Mucosa of stomach (tissue), 1 donor: ENCODE results near the gene SPA17.

ENCODE experiments used
- H3K27me3 ChIP-seq: one replicate; pipeline ENCODE4 v1.7.0; 2013; ENCODE audit warnings: mild to moderate bottlenecking, low read length; ENCODE audit not compliant: control insufficient read depth, insufficient read depth
- H3K36me3 ChIP-seq: one replicate; pipeline ENCODE4 v1.7.0; 2013; ENCODE audit warnings: low read length; ENCODE audit not compliant: control insufficient read depth, insufficient read depth
- H3K4me1 ChIP-seq: one replicate; pipeline ENCODE4 v1.7.0; 2013; ENCODE audit warnings: mild to moderate bottlenecking, low read length; ENCODE audit not compliant: control insufficient read depth, insufficient read depth
- H3K4me3 ChIP-seq: one replicate; pipeline ENCODE4 v1.7.0; 2013; ENCODE audit warnings: low read length
- H3K9ac ChIP-seq: one replicate; pipeline ENCODE4 v1.7.0; 2013; ENCODE audit warnings: mild to moderate bottlenecking, low read length, moderate library complexity
- H3K9me3 ChIP-seq: one replicate; pipeline ENCODE4 v1.7.0; 2013; ENCODE audit warnings: mild to moderate bottlenecking, low read length, moderate library complexity; ENCODE audit not compliant: control insufficient read depth
- donor health status: Pancreatic carcinoma.

Gene SPA17

DNA sequence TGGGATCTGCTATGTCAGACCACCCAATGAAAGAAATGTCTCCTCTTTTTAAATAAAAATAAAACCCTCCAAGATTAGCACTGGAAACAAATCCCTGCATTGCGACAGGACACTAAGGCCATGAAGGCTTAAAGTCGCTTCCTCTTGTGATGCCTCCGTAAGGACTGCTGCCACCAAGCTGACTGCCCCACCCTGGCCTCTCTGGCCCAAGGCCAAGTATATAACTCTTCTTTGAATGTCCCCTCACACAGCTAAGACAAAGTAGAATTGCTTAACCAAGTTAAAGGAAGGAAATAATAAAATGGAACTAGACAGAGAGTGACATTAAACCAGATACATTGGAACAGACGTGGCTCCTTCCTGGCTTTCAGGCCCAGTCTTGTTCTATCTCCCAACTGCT is 58.5 kb downstream of the SPA17 start:
- Histone ChIP-seq H3K9ac (no peak overlapping the region), H3K4me1 (no peaks in the 10 kb centered on the region), H3K27me3 (peaks cover under 1% of the 10 kb centered on the region), H3K4me3 (no peak overlapping the region), H3K9me3 (no peaks in the 10 kb centered on the region), H3K36me3 (no peaks in the 10 kb centered on the region)

DNA sequence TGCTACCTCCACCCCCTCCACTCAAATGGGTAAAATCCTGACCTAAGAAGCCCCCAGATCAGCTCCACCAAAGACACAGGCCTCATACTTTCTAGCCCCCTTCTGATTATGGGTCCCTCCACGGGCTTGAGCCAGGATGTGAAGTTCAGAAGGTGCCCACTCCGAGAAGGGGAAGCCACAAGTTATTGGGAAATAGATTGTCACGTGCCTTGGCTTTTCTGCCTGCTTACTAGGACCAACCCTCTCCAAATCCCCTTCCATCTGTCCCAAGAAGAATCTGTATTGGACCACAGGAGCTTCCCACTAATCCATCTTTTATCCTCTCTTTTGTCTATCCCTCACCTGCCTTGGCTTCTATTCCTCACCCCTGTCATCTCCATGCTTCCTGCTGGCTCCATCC is 63.0 kb downstream of the SPA17 start:
- no peaks in the 10 kb centered on the region for H3K36me3 ChIP-seq
- no peaks in the 10 kb centered on the region for H3K9me3 ChIP-seq
- peaks cover 20% of the 10 kb centered on the region for H3K27me3 ChIP-seq
- H3K4me1 ChIP-seq = peaks cover 13% of the 10 kb centered on the region
- H3K4me3 ChIP-seq = no peak overlapping the region
- no peak overlapping the region for H3K9ac ChIP-seq

DNA sequence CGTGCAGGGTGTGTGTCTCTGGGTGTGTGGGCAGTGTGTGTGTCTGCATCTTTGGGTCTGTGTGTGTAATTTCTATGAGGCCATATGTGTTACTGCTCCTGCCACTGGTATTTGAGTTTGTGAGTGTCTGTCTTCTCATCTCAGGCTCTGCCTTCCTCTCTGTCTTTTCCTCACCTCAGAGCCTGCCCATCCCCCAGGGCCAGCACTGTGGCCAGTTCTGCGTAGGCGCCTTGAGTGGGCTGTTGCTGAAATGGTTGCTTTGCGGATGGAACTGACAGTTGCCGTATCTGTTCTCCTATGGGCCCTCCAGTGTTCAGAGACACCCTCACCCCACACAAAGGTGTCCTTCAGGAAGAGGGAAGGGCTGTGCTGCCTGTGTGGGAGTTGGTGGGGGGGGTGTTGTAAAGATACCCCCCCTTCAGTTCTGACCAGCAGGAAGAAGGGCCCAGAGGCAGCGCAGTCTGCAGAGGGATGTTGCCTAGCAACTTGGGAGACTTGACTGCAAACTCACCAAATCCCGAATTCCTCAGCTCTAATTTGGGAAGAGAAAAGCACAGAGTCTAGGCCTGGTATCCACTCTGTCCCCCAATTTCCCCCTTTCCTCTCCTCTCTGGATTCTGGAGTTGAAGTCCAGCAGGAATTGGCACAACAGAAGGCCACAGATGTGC is 64.1 kb downstream of the SPA17 start:
- no peak overlapping the region for H3K9ac ChIP-seq
- H3K9me3 ChIP-seq = no peaks in the 10 kb centered on the region
- H3K4me3 ChIP-seq = no peak overlapping the region
- H3K4me1 ChIP-seq = peaks cover 13% of the 10 kb centered on the region
- peaks cover 20% of the 10 kb centered on the region for H3K27me3 ChIP-seq
- H3K36me3 ChIP-seq = no peaks in the 10 kb centered on the region

DNA sequence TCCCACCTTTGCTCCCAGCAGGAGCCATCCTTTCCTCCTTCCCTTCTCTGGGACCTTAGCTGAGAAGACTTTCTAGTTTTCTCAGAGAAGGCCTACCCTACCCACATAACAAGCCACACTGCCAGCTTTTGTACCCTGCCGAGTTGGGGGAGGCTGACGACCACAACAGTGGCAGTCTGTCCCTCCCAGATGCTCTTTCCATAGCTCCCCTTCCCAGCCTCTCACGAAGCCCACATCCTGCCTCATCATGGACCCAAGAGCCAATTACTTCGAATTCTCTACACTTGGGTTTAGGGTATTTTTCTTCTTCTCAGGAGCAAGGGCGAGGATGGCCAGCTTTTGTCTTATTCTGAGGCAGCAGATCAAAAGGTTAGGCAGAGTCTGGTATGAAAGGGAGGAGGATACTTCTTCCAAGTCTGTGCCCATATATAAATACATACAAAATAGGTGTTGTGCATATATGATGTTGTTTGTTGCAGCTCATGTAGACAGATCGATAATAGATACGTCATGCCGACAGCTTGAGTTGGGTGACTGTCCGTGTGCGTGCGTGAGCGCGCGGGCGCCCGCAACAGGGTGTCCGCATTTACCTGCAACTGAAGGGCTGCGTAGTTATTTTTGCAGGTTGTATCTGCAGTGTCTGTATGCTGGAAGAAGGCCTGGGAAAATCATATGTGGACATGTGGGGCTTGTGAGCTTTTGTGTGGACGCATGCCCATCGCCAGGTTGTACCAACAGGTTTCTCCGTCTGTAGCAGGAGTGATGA is 65.2 kb downstream of the SPA17 start:
- peaks cover 13% of the 10 kb centered on the region for H3K4me1 ChIP-seq
- H3K9ac ChIP-seq = no peak overlapping the region
- peak overlapping the region; percentile 7 for H3K4me3 ChIP-seq
- peaks cover 20% of the 10 kb centered on the region for H3K27me3 ChIP-seq
- H3K36me3 ChIP-seq = no peaks in the 10 kb centered on the region
- H3K9me3 ChIP-seq = no peaks in the 10 kb centered on the region

DNA sequence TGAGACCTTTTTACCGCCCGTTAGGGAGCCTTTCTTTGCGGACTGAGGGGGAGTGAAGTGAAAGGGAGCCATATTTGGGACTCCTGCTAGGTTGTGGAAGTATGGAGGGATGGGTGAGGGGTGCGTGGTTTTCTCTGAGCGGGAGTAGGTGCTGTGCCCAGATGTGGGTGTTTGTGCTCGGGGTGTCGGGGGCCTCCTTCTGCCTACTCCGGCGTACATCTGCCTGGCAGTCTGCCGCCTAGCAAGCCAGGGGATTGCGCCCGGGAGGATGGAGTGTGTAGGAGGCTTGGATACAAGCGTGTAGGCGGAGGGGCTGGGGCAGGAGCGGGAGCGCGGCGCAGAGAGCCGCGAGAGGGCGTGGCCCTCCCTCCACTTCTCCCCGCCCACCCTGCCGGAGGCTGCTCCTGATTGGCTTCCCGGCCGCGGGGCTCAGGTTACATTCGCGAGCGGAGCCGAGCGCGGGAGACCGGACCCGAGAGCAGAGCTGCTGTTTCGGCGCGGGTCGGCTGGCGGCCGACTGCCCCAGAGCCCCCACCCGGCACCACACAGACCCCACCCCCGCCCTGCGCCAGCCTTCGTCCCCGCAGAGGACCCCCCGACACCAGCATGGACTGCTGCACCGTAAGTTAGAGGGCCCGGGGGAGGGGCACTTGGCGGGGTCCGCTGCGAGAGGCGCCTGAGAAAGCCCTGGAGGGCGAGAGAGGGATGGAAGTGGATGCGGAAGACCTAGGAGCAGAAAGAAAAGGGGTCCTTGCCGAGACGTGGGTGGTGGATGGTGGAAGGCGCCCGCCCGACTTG is 66.0 kb downstream of the SPA17 start, which contains the start of gene NRGN:
TSS of gene NRGN (plus strand) at position 464 of the 798 bp plus-strand sequence. CDS start at position 607, 143 bp downstream.
- H3K4me3 ChIP-seq = peak within 1 kb of the TSS; percentile 28
- H3K9me3 ChIP-seq = no peaks in the 10 kb centered on the region
- peaks cover 20% of the 10 kb centered on the region for H3K27me3 ChIP-seq
- H3K4me1 ChIP-seq = peaks cover 13% of the 10 kb centered on the region
- H3K9ac ChIP-seq = no peak within 1 kb of the TSS
- no peaks in the 10 kb centered on the region for H3K36me3 ChIP-seq

DNA sequence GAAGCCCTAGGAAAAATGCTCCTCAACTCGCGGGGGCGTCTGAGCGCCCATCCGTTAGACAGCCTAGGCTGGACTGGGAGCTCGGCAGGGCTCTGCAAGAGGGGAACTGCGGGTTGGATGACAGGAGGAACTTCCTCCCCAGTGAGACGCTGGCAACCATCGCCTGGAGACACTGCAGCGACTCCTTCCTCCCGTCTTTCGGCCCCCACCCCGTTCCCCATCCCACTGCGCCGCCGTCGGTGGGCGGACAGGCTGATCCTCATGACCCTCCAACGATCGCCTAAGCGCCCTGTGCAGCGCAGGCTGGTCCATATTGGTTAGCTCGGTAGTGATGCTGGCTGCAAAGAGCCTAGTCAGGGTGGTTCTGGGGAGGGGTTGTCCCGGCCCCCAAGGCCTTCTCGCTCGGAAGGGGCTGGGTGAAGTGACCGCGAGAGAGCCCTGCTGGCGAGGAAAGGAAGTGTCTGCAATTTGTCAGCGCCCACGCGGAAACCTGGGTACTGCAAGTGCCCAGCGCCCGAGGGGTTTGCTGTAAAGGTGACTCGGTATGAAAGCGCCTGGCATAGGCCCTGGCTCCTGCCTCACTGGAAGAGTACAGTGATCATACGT is 66.7 kb downstream of the SPA17 start:
- peaks cover 20% of the 10 kb centered on the region for H3K27me3 ChIP-seq
- H3K9me3 ChIP-seq = no peaks in the 10 kb centered on the region
- H3K36me3 ChIP-seq = no peaks in the 10 kb centered on the region
- H3K4me3 ChIP-seq = peak overlapping the region; percentile 28
- H3K4me1 ChIP-seq = peaks cover 13% of the 10 kb centered on the region
- H3K9ac ChIP-seq = no peak overlapping the region

DNA sequence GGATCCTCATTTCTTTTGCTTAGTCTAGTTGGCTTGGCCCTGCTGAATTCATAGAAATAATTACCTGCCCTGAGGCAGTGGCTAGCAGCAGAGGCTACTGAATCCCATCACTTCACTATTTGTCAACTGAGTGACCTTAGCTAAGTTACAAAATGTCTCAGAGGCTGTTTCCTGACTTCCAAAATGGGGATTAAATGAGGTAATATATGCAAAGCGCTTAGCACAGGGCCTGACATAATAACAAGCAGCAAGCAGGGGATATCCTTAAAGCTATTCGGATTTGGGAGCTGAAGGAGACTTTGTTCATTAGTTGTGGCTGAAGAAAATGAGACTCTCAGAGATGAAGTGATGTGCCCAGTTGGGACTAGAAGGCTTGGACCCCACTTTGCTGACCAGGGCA is 68.9 kb downstream of the SPA17 start:
- H3K27me3 ChIP-seq = peaks cover 27% of the 10 kb centered on the region
- no peak overlapping the region for H3K4me3 ChIP-seq
- H3K36me3 ChIP-seq = no peaks in the 10 kb centered on the region
- H3K9ac ChIP-seq = no peak overlapping the region
- no peaks in the 10 kb centered on the region for H3K9me3 ChIP-seq
- H3K4me1 ChIP-seq = peaks cover 19% of the 10 kb centered on the region

DNA sequence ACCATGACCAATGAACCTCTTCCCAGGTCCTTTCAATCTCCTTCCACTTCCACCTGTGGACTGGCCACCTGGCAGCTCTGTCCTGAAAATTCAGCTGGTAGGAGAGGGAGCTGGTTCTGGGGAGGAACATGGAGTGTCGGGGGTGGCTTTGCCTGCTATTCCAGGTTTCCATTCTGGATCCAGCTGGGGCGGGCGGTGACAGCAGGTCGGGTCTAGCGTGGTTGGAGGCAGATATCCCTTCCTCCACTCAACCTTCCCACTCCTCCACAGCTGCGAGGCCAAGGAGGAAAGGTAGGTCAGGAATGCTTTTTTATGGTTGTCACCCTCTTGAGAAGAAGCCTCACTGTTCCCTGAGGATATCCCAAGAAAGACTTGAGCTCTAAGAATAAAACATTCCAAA is 69.3 kb downstream of the SPA17 start:
- Histone ChIP-seq H3K9me3 (no peaks in the 10 kb centered on the region), H3K4me3 (no peak overlapping the region), H3K4me1 (peaks cover 24% of the 10 kb centered on the region), H3K27me3 (peaks cover 28% of the 10 kb centered on the region), H3K9ac (no peak overlapping the region), H3K36me3 (no peaks in the 10 kb centered on the region)

DNA sequence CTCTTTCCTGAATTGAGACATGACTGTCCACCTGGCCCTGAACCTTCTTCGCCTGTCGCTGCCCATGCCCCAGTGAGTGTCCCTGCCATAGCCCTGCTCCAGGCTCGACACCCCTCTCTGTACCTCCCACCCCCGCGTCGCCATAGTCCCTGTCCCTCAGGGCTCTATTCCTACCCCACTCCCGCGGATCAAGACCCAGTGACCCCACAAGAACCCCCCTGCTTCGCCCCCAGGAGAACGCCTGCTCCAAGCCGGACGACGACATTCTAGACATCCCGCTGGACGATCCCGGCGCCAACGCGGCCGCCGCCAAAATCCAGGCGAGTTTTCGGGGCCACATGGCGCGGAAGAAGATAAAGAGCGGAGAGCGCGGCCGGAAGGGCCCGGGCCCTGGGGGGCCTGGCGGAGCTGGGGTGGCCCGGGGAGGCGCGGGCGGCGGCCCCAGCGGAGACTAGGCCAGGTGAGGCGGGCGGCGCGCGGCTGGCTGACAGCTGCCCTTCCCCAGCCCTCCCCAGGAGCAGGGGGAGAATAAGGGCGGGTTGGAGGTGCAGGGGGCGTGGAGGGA is 71.6 kb downstream of the SPA17 start:
- no peak overlapping the region for H3K4me3 ChIP-seq
- peaks cover 14% of the 10 kb centered on the region for H3K27me3 ChIP-seq
- peaks cover 31% of the 10 kb centered on the region for H3K4me1 ChIP-seq
- no peaks in the 10 kb centered on the region for H3K9me3 ChIP-seq
- H3K9ac ChIP-seq = peak overlapping the region; percentile 66
- H3K36me3 ChIP-seq = peaks cover 8% of the 10 kb centered on the region

DNA sequence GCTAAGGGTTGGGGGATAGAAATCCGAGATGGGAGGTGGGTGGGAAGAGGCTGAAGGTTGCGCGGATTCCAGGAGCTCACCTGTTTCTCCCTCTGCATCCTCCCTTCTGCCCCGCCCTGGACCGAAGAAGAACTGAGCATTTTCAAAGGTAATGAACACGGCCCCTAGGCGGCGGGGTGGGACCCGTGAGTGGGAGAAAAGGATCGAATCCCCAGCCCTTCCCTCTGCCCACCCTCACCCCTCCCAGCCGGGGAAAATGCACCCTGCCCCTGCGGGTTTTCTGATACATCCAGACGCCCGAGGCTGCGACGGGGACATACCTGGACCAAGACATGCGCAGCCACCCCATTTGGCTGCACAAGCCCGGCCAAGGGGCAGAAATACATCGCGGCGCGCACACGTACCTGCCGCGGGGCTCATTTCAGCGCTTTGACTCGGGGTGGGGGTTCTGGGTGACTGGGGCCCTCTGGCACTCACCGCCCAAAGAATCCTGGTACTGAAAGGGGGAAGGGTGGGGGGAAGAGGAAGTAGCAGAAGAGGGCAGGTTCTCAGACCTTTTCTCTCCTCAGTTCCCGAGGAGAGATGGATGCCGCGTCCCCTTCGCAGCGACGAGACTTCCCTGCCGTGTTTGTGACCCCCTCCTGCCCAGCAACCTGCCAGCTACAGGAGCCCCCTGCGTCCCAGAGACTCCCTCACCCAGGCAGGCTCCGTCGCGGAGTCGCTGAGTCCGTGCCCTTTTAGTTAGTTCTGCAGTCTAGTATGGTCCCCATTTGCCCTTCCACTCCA is 72.3 kb downstream of the SPA17 start:
- H3K4me3 ChIP-seq = peak overlapping the region; percentile 68
- H3K4me1 ChIP-seq = peaks cover 29% of the 10 kb centered on the region
- peaks cover 11% of the 10 kb centered on the region for H3K27me3 ChIP-seq
- H3K9ac ChIP-seq = peak overlapping the region; percentile 66
- H3K36me3 ChIP-seq = peaks cover 8% of the 10 kb centered on the region
- H3K9me3 ChIP-seq = no peaks in the 10 kb centered on the region
